Measurements from ENCODE around the gene LARGE1.

DNA sequence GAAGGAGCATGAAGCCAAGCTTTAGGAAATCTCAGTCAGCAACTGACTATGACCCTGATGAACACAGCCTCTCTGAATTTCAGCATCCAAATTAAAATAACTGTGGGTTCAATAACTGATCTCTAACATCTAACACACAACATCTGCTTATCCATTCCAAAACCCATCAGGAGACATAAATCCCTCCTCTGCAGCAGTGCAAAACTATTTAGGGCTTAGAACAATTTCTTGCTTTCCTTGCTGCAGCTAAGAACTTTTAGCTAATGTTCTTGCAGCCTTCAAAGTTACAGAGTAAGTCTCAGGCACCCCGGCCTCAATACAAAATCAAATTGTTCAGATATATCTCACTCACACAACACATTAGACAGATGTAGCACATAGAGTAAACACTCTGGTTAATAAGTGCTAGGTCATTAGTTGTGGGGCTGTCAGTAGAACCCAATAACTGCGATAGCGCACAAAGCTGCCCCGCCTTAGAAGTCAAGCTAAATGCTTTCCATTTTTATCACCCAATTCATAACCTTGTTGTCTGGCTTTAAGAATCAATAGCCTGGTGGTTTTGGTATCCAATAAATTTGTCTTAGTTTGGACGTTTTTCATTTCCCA is 139.6 kb downstream of the LARGE1 start:
- TF ChIP-seq, protein P1, sequence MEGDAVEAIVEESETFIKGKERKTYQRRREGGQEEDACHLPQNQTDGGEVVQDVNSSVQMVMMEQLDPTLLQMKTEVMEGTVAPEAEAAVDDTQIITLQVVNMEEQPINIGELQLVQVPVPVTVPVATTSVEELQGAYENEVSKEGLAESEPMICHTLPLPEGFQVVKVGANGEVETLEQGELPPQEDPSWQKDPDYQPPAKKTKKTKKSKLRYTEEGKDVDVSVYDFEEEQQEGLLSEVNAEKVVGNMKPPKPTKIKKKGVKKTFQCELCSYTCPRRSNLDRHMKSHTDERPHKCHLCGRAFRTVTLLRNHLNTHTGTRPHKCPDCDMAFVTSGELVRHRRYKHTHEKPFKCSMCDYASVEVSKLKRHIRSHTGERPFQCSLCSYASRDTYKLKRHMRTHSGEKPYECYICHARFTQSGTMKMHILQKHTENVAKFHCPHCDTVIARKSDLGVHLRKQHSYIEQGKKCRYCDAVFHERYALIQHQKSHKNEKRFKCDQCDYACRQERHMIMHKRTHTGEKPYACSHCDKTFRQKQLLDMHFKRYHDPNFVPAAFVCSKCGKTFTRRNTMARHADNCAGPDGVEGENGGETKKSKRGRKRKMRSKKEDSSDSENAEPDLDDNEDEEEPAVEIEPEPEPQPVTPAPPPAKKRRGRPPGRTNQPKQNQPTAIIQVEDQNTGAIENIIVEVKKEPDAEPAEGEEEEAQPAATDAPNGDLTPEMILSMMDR (conservative IDR thresholded peaks at IDR 0.05 in 1 of 2, IDR thresholded peaks at IDR 0.05 in 1 of 2; ENCODE audit: low read depth in 1 of 2, low read length in 2 of 2), result no peak
- no peak for TF ChIP-seq EZH2 (IDR thresholded peaks at IDR 0.05; ENCODE audit: low read length, missing control alignments)

Data from fibroblast of lung (primary cell).